ENCODE measurements around the gene STX1A.

- TF ChIP-seq CTCF (IDR thresholded peaks at IDR 0.05) (no peak), POLR2A (IDR thresholded peaks at IDR 0.05) (no peak)
Observed at GRCh38 chr7:73723813-73724212, 4.3 kb upstream of the STX1A start.
